Aorta (tissue), 5 donors: ENCODE data around the gene CEP95. TPM values are rescaled to one million over a fixed set of nuclear protein-coding genes. Genes with fewer than 3 reads are reported as not detected.
"Not testable (repeated sequence)": the region's sequence is repeated elsewhere in the genome, so short reads cannot be mapped to it uniquely, and the experiment has no call there.

Experiments
- ATAC-seq: fragments of 200-7000 bp; cut with Tn5 transposase; one replicate; pipeline ENCODE4 v1.9.1; 2022; ENCODE audit warnings: moderate library complexity; ENCODE audit not compliant: low FRiP score
- DNase-seq, 2 donors: peaks; one replicate each; pipeline ENCODE4 v3.0.0-alpha.2; 2020
- H3K27ac ChIP-seq, 2 donors: one replicate each; pipeline ENCODE4 v1.5.1; 2013; ENCODE audit warnings: low read length in 2 of 2, mild to moderate bottlenecking in 2 of 2, moderate library complexity in 2 of 2, control low read depth in 1 of 2, inconsistent platforms in 1 of 2, low read depth in 1 of 2
- H3K27me3 ChIP-seq, 2 donors: one replicate each; pipeline ENCODE4 v1.6.1; 2013; ENCODE audit warnings: control low read depth in 1 of 2, low read length in 1 of 2, mild to moderate bottlenecking in 1 of 2, moderate library complexity in 1 of 2; ENCODE audit not compliant: insufficient read depth in 2 of 2, control insufficient read depth in 1 of 2
- H3K36me3 ChIP-seq, 2 donors: one replicate each; pipeline ENCODE4 v1.6.1; 2013; ENCODE audit warnings: control low read depth in 1 of 2, low read length in 1 of 2, mild to moderate bottlenecking in 1 of 2; ENCODE audit not compliant: insufficient read depth in 2 of 2, control insufficient read depth in 1 of 2
- H3K4me1 ChIP-seq, 2 donors: one replicate each; pipeline ENCODE4 v1.6.1; 2013; ENCODE audit warnings: low read length in 2 of 2, control low read depth in 1 of 2, mild to moderate bottlenecking in 1 of 2, moderate library complexity in 1 of 2; ENCODE audit not compliant: insufficient read depth in 2 of 2, control insufficient read depth in 1 of 2
- H3K4me3 ChIP-seq, 2 donors: one replicate each; pipeline ENCODE4 v1.5.1; 2013; ENCODE audit warnings: low read length in 2 of 2, control low read depth in 1 of 2, mild to moderate bottlenecking in 1 of 2
- H3K9me3 ChIP-seq: one replicate; pipeline ENCODE4 v1.6.1; 2013; ENCODE audit warnings: mild to moderate bottlenecking, low read length; ENCODE audit not compliant: control insufficient read depth
- WGBS, 2 donors: extraction: QIAGEN DNeasy Blood & Tissue Kit; methylation state at CpG; one replicate each; pipeline ENCODE4 v1.1.7; 2013; 5-methylcytosine and 5-hydroxymethylcytosine counted together
- intact Hi-C, 2 donors: fragments of 100-400 bp; cut with DNase I; formaldehyde crosslinking; loops; one replicate each; pipeline versions ENCODE4 v1.14.2 to v1.15.0; 2022
- polyA plus RNA-seq, 2 donors: library from polyadenylated mRNA; stranded (reverse); fragments of 200-250 nt; gene quantifications; one replicate each; pipeline ENCODE4 v1.2.3, GENCODE V29; 2013
- total RNA-seq, 2 donors: library from RNA; stranded (reverse); fragmentation: NEBNext Ultra II Directional; extraction: Animal tissue kit (Norgen Biotek cat#: 25700); gene quantifications; one replicate each; pipeline ENCODE4 v1.2.1, GENCODE V29; 2021
- donor health status: healthy with polysubstance abuse.
- donor health status: Bipolar disorder and iron deficiency.
- donor health status: DM: no; HTN: no; CAD: no.
- donor health status: DM: no; HTN: no; CAD: no.
- donor health status: DM: yes; HTN: yes; CAD: no.

The CEP95 gene
- total and polyA plus RNA-seq, 4 donors = 22.7 to 96.4 (median 44.7) TPM

GRCh38 chr17:64466834-64467233 is 39.9 kb upstream of the CEP95 start:
- intact Hi-C loops, H3K4me1 ChIP-seq, ATAC-seq, H3K9me3 ChIP-seq, H3K27ac ChIP-seq, H3K36me3 ChIP-seq, H3K27me3 ChIP-seq, H3K4me3 ChIP-seq, DNase-seq: not testable (repeated sequence)
- 59 to 66% methylated on average over 1 of the region's 1 CpG for WGBS, 2 donors

- ATAC-seq (no peak), DNase-seq (no peak)
- 50 to 63% methylated on average over 4 of the region's 4 CpGs for WGBS, 2 donors
- no peak overlapping the region for H3K4me3 ChIP-seq
- intact Hi-C loops = no loop called here
- no peaks in the 10 kb centered on the region for H3K27me3 ChIP-seq
- no peaks in the 10 kb centered on the region for H3K9me3 ChIP-seq
- no peaks in the 10 kb centered on the region for H3K4me1 ChIP-seq
- H3K36me3 ChIP-seq = no peaks in the 10 kb centered on the region
- H3K27ac ChIP-seq = no peak overlapping the region
These were observed 36.2 kb upstream of the CEP95 start for GRCh38 chr17:64470625-64471024.

- no peak overlapping the region for H3K27ac ChIP-seq
These were observed 35.3 kb upstream of the CEP95 start for GRCh38 chr17:64471440-64471839.

GRCh38 chr17:64472564-64472963 is 34.2 kb upstream of the CEP95 start:
- no peaks in the 10 kb centered on the region for H3K27me3 ChIP-seq
- intact Hi-C loops = no loop called here
- no peak for ATAC-seq
- DNase-seq = no peak
- no peaks in the 10 kb centered on the region for H3K9me3 ChIP-seq
- no peaks in the 10 kb centered on the region for H3K4me1 ChIP-seq
- WGBS, 2 donors = 83 to 89% methylated on average over 2 of the region's 2 CpGs
- no peaks in the 10 kb centered on the region for H3K36me3 ChIP-seq
- H3K4me3 ChIP-seq = no peak overlapping the region
- no peak overlapping the region for H3K27ac ChIP-seq

More at GRCh38 chr17:64471440-64471839, 35.3 kb upstream of the CEP95 start:
- Histone ChIP-seq H3K4me1 (no peaks in the 10 kb centered on the region), H3K36me3 (no peaks in the 10 kb centered on the region), H3K27me3 (no peaks in the 10 kb centered on the region), H3K4me3 (no peak overlapping the region), H3K9me3 (no peaks in the 10 kb centered on the region)
- no peak for ATAC-seq
- intact Hi-C loops = no loop called here
- 91 to 92% methylated on average over 3 of the region's 3 CpGs for WGBS, 2 donors
- DNase-seq = no peak

- no peaks in the 10 kb centered on the region for H3K27me3 ChIP-seq
- no peak for DNase-seq
- WGBS, 2 donors = 9 to 14% methylated on average over 1 of the region's 1 CpG
- intact Hi-C loops = no loop called here
- H3K4me1 ChIP-seq = no peaks in the 10 kb centered on the region
- H3K9me3 ChIP-seq = no peaks in the 10 kb centered on the region
- no peak overlapping the region for H3K4me3 ChIP-seq
- H3K27ac ChIP-seq = no peak overlapping the region
- H3K36me3 ChIP-seq = no peaks in the 10 kb centered on the region
- no peak for ATAC-seq
These were observed 28.9 kb upstream of the CEP95 start for GRCh38 chr17:64477849-64478248.

GRCh38 chr17:64480951-64481350 is 25.8 kb upstream of the CEP95 start:
- no peak overlapping the region for H3K4me3 ChIP-seq
- ATAC-seq (no peak), DNase-seq (no peak)
- H3K36me3 ChIP-seq = peaks cover 2 to 8% of the 10 kb centered on the region in 2 donors
- no peaks in the 10 kb centered on the region for H3K9me3 ChIP-seq
- no peak overlapping the region for H3K27ac ChIP-seq
- no peaks in the 10 kb centered on the region for H3K4me1 ChIP-seq
- 93 to 100% methylated on average over 1 of the region's 1 CpG for WGBS, 2 donors
- no peaks in the 10 kb centered on the region for H3K27me3 ChIP-seq
- intact Hi-C loops = no loop called here

GRCh38 chr17:64484380-64484779 is 22.4 kb upstream of the CEP95 start:
- Histone ChIP-seq H3K27ac (no peak overlapping the region), H3K27me3 (no peaks in the 10 kb centered on the region), H3K36me3 (peaks cover 2 to 8% of the 10 kb centered on the region in 2 donors), H3K9me3 (no peaks in the 10 kb centered on the region), H3K4me3 (no peak overlapping the region), H3K4me1 (no peaks in the 10 kb centered on the region)
- intact Hi-C loops = no loop called here
- no peak for ATAC-seq
- whole genome bisulfite sequencing, 2 donors = 91 to 95% methylated on average over 3 of the region's 3 CpGs
- no peak for DNase-seq

- H3K36me3 ChIP-seq = peaks cover 2 to 12% of the 10 kb centered on the region in 2 donors
- no peak for ATAC-seq
- no peak for DNase-seq
- H3K9me3 ChIP-seq = no peaks in the 10 kb centered on the region
- WGBS, 2 donors = 93 to 98% methylated on average over 2 of the region's 2 CpGs
- no peak overlapping the region for H3K4me3 ChIP-seq
- intact Hi-C loops = no loop called here
- no peak overlapping the region for H3K27ac ChIP-seq
- H3K27me3 ChIP-seq = no peaks in the 10 kb centered on the region
- H3K4me1 ChIP-seq = no peaks in the 10 kb centered on the region
These were observed 18.5 kb upstream of the CEP95 start for GRCh38 chr17:64488301-64488700.

- no peak for DNase-seq
- ATAC-seq = no peak
- no peaks in the 10 kb centered on the region for H3K4me1 ChIP-seq
- no peak overlapping the region for H3K4me3 ChIP-seq
- WGBS, 2 donors = 91 to 94% methylated on average over 13 of the region's 13 CpGs
- no peaks in the 10 kb centered on the region for H3K27me3 ChIP-seq
- intact Hi-C loops = loop anchor here in 1 of 2 donors (5.0 kb wide), 1 partner anchor 69 kb away; no protein-coding TSS in a partner anchor
- H3K36me3 ChIP-seq = peaks cover 0 to 4% of the 10 kb centered on the region in 2 donors
- no peaks in the 10 kb centered on the region for H3K9me3 ChIP-seq
- no peak overlapping the region for H3K27ac ChIP-seq
These were observed 15.5 kb upstream of the CEP95 start for GRCh38 chr17:64491034-64491860.
